Measurements from ENCODE around the gene AGPAT4.

The AGPAT4 gene

DNA sequence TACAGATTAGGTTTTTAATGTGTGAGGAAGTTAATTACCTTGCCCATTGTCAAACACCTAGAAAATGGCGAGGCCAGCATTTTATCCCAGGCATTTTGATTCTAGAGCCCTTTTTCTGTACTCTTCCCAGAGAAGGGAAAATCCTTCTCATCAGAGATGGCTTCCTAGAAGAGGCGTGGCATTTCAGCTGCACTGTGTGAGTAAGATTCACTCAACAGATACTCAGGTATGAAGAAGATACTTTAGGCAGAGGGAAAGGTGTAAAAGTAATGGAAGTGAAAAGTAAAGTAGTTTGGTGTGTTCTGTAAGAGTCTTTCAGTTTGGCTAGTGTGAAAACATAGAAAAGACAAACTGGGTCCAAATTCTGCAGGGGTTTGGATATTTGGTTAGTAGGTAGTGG is 168.5 kb downstream of the AGPAT4 start:
- DNase-seq: no peak

DNA sequence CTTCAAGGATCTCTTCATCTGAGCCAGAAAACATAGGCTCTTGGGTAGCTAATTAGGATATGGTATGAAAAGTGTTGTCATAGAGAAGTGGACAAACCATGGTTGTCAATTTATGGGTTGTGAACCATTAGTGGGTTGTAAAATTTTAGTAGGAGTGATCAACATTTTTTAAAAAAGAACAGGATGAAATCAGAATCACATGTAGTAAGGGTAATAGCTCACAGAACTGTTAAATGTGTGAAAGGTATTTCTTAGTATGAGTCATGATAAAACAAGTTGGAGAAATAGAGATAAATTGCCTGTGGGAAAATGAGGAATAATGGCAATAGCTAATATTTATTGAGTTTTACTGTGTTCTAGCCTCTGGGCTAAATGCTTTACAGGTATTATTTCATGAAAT is 168.9 kb downstream of the AGPAT4 start:
- no peak for DNase-seq

DNA sequence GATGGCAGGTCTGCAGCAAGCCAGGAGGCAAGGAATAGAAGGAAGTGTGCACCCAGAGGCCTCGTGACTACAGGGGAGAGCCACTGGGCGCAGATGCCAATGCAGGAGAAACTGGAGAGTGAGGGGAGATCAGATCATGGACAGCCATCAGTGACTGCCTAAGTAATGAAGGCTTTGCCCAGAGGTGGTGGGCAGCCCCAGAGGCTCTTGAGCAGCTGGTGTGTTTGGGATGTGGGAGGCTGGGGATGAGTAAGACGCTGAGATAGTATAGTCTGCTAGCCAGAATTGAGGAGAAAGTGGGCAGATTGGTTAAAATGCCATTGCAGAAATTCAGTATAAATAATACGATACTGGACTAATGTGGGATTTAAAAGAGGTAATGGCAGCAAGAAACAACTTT is 170.4 kb downstream of the AGPAT4 start:
- DNase-seq: no peak

DNA sequence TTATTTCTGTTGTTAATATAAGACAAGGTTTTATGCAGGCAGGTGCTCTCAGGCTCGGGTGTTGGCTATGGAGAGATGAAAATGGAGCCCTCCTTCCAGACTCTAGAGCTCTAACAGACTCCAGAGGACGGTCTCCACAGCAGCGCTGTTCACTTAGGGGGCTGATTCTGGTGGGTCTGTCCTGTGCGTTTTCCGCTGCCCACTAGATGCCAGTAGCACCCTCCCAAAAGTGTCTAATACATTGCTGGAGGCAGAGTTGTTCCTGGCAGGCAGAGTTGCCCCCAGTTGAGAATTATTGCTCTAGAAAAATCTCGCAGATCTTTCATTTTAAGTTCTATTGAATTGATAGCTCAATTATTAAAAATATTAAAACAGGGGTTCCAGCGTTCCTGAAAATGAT is 172.3 kb downstream of the AGPAT4 start:
- DNase-seq: no peak

DNA sequence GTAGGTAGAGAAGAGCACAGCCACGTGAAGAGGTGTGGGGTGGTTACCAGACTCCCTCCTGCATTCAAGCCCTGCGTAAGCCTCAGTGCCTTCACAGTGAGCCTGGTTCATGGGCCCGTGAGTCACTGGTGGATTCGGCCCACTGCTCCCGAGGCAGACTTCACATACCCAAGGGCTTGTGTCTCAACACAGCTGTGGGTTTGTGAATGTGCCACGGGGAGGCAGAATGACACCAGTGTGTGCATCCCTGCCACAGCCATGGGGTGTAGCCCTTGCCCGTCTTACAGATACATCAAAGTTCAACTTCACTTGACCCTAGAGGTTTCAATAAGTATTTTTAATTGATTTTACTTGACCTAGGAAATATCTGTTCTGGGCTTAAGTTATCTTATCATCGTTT is 173.8 kb downstream of the AGPAT4 start:
- DNase-seq: no peak

DNA sequence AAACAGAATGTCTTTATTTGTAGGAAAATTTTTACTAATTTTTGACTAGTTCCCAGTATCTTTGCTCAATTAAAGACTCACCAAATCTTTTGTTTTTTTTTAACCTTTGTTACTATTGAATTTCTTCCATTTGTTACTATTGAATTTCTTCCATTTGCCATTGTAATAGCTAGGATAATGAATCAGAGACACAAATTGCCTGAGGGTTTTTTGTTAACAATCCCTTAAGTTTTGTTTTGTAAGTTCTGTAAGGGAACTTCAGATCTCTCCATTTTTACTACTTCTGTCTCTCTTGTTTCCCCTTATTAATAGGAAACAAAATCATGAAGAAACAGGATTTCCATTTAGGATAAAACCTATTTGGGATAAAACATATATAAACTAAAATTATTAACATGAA is 177.9 kb downstream of the AGPAT4 start:
- DNase-seq: no peak

DNA sequence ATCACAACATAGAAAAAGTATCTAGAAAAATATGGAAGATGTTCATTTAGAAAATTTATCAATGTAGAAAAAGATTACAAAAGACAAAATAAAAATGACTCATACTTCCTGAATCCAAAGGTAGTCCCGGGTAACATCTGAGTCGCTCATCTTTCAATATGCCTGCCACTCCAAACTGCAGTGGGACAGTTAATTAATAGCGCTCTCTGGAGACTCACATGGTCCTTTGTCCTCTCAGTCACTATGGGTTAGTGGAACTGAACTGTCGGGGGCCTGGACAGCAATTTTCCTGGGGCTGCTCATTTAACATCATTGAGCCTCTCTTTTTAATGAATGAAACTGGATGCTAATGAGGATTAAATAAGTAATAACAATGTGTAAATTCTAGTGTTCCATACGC is 178.9 kb downstream of the AGPAT4 start:
- no peak for DNase-seq

DNA sequence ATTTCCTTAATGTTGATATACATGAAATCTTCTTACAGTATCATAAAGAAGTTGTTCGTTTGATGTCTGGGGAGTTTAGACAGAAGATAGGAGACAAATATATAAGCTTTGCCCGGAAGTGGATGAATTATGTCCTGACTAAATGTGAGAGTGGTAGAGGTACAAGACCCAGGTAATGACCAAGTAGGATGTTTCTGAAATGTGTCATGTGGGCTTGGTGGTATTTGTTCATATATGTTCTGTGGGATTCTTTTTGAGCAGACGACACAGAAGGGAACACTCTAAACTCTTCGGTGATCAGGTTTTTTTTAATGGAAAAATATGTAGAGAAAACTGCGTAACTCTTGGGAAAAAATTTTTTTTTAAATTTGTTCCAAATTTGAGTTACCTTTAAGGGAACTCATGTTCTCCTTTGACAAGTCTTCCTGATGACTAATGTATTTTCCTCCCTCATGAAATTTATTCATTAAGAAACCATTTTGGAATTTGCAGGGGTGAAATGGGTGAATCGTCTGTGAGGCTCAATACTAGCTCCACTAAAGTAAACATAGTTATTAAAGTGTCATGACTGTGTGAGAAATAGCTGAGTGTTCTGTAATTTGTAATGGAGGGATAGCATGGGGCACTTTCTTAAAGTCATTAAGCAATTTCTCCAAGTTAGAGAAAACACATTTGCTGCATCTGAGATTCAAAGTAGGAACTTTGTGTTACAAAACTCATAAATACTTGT is 181.7 kb downstream of the AGPAT4 start:
- DNase-seq: no peak

DNA sequence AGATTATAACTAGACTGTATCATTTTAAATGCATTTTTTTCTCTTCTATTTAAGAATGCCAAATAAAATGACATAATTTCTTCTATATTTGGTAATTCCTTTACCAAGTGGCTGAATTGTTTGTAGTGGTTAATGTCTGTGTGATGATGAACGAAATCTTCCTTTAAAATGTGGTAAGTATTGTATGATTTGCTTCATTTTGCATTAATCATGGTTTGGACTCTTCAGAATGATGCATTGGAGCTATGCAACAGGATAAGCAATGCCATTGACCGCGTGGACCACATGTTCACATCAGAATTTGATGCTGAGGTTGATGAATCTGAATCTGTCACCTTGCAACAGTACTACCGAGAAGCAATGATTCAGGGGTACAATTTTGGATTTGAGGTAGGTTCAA is 182.7 kb downstream of the AGPAT4 start:
- DNase-seq: no peak

DNA sequence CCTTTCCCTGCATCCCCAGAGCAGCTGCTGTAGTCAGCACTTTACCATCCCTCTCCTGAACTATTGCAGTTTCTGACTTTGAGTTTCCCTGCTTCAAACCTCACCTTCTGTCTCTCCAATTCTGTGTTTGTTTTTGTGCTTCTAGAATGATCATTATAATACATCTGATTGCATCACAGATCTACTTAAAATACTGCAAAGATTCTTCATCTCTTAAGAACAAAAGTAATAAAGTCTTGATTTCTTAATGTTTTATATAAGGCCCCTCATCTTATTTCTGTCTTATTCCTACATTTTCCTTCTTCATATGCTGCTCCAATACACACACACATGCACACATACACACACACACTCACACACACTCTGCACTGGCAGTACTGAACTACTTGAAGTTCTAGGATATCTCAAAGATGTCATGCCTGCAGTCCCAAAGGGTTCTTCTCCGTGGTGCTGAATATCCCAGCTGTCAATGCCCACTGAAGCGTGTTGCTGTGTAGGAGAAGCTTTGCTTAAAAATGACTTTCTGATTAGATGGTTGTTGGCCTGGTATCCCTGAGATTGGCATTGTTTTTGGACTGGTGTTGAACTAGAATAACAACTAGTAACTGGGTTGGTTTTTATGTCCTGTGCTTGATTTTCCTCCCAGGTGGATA is 185.1 kb downstream of the AGPAT4 start:
- no peak for DNase-seq

DNA sequence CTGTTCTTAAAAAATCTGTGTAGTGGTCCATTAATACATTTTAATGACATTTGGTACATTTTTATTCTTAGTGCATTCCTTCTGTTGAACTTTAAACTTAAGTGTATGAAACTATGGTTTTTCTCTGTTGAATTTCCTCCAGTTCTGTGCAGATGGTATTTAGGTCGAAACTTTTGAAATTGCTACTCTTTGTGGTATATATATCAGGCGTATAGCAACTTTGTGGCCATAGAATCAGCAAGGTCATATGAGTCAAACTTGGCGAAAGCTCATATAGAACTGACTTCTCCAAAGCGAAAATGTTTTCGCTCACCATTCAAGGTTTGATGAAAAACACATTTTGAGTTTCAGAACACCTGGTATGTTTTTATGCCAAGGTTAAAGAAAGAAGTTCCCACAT is 188.6 kb downstream of the AGPAT4 start:
- no peak for DNase-seq

DNA sequence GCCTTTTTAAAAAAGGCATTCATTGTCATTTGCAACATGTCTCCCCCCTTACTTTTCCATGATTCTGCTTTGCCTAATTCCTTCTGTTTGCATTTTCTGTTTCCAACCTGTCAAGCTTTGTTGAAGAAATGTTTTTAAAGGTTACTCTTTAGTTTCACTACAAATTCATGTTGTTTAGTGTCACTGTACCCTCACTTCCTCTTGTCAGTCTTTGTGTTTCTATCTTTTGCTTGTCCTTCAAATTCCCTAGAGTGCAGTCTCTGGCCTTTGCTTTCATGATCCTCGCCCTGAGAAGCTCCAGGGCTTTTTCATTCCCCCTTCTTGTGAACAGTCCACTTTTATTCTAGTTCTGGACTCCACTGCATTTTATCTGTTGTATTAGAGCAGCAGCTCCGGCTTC is 191.6 kb downstream of the AGPAT4 start:
- DNase-seq: no peak

DNA sequence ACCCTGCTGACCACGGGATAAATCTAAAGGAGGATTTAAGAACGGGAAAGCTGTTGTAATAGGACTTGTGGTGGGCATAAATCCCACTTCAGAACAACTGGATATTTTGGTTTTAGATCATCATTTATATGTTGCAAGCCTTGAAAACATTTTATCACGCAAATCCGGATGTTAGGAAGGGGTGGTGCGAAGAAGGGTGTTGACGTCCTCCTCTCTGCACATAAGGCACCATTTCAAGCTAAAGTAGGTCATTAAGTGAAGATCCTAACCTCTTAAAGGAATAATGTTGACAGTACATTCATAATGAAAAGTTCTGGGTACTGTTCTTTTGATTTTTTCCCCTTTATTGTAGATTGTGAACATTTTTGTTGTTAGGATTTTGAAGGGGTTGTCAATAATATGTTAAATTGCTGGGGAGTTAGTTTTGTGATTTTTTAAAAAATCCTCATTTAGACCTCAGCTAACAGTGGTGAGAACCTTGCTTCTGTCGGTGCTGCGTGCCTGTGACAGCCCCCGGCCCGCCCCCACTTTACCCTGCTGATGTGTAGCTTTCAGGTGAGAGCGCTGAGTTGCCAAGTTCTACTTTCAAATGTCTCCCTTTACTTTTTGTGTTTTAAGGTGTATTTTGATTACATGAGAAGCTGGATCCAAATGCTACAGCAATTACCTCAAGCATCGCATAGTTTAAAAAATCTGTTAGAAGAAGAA is 193.4 kb downstream of the AGPAT4 start:
- DNase-seq: no peak
